OCI-LY1 (cell line): ENCODE results near the gene FILIP1.

Source experiments
- H2AFZ ChIP-seq: fragments of 200-600 bp; sonication (generic), shearing (Covaris generic); 2 replicates; pipeline ENCODE4 v1.6.0; 2014; ENCODE audit warnings: antibody characterized with exemption, mild to moderate bottlenecking, low read length
- H3F3A ChIP-seq: fragments of 200-600 bp; sonication (generic), shearing (Covaris generic); 2 replicates; pipeline ENCODE4 v1.6.0; 2014; ENCODE audit warnings: mild to moderate bottlenecking, antibody characterized with exemption, low read length, moderate library complexity; ENCODE audit not compliant: insufficient read depth
- H3K27ac ChIP-seq: fragments of 200-600 bp; sonication (generic); 2 replicates; pipeline ENCODE4 v1.5.1; 2014; ENCODE audit warnings: low read length, mixed run types, mild to moderate bottlenecking, low read depth; ENCODE audit not compliant: poor library complexity, severe bottlenecking
- H3K27me3 ChIP-seq: fragments of 200-600 bp; sonication (generic); 2 replicates; pipeline ENCODE4 v1.6.0; 2014; ENCODE audit warnings: antibody characterized with exemption, mild to moderate bottlenecking, low read length, moderate library complexity; ENCODE audit not compliant: insufficient read depth
- H3K36me3 ChIP-seq: fragments of 200-600 bp; sonication (generic); 2 replicates; pipeline ENCODE4 v1.6.1; 2014; ENCODE audit warnings: mild to moderate bottlenecking, antibody characterized with exemption, low read length, moderate library complexity, mixed read lengths; ENCODE audit not compliant: insufficient read depth
- H3K4me1 ChIP-seq: fragments of 200-600 bp; sonication (generic); 2 replicates; pipeline ENCODE4 v1.5.1; 2014; ENCODE audit warnings: mild to moderate bottlenecking, low read length, moderate library complexity; ENCODE audit not compliant: insufficient read depth, severe bottlenecking
- H3K4me2 ChIP-seq: fragments of 200-600 bp; sonication (generic), shearing (Covaris generic); 2 replicates; pipeline ENCODE4 v1.6.1; 2014; ENCODE audit warnings: low read length
- H3K4me3 ChIP-seq: fragments of 200-600 bp; sonication (generic); 2 replicates; pipeline ENCODE4 v1.5.1; 2014; ENCODE audit warnings: low read length, low read depth, mild to moderate bottlenecking, mixed read lengths; ENCODE audit not compliant: poor library complexity, severe bottlenecking
- H3K79me2 ChIP-seq: fragments of 200-600 bp; shearing (Covaris generic); 2 replicates; pipeline ENCODE4 v1.6.1; 2016; ENCODE audit warnings: mixed run types, low read length, mixed read lengths; ENCODE audit not compliant: insufficient read depth
- H3K9ac ChIP-seq: fragments of 200-600 bp; sonication (generic), shearing (Covaris generic); 2 replicates; pipeline ENCODE4 v1.6.1; 2014; ENCODE audit warnings: mild to moderate bottlenecking, low read length, mixed read lengths
- H3K9me2 ChIP-seq: fragments of 200-600 bp; sonication (generic), shearing (Covaris generic); 2 replicates; pipeline ENCODE4 v1.6.1; 2014; ENCODE audit warnings: low read depth, mild to moderate bottlenecking, low read length, mixed read lengths
- H3K9me3 ChIP-seq: fragments of 200-600 bp; shearing (Covaris generic); 2 replicates; pipeline ENCODE4 v1.6.1; 2014; ENCODE audit warnings: low read length, mixed read lengths
- H4K20me1 ChIP-seq: fragments of 200-600 bp; sonication (generic), shearing (Covaris generic); 2 replicates; pipeline ENCODE4 v1.6.0; 2016; ENCODE audit warnings: mild to moderate bottlenecking, low read length; ENCODE audit not compliant: insufficient read depth
- CTCF ChIP-seq: fragments of 200-600 bp; sonication (generic), shearing (Covaris generic); IDR thresholded peaks from 2 replicates; pipeline ENCODE4 v1.5.1; 2017; ENCODE audit warnings: mild to moderate bottlenecking, antibody characterized with exemption, low read length, moderate library complexity, mixed read lengths
- EZH2 ChIP-seq: fragments of 200-600 bp; sonication (generic), shearing (Covaris generic); IDR thresholded peaks from 2 replicates; pipeline ENCODE4 v1.8.0; 2017; ENCODE audit warnings: borderline replicate concordance, mixed run types, mild to moderate bottlenecking, antibody characterized with exemption, low read length, moderate library complexity, mixed read lengths

The FILIP1 gene

GRCh38 chr6:75326557-75327258 is 166.9 kb downstream of the FILIP1 start:
- Histone ChIP-seq H3K4me3 (no peak overlapping the region), H3K9me2 (no peaks in the 10 kb centered on the region), H3K79me2 (no peaks in the 10 kb centered on the region), H3K27me3 (no peaks in the 10 kb centered on the region), H3F3A (no peaks in the 10 kb centered on the region), H3K9ac (no peak overlapping the region), H3K4me1 (no peaks in the 10 kb centered on the region), H3K4me2 (no peak overlapping the region), H3K9me3 (no peaks in the 10 kb centered on the region), H4K20me1 (no peaks in the 10 kb centered on the region), H3K36me3 (no peaks in the 10 kb centered on the region), H3K27ac (no peak overlapping the region), H2AFZ (no peak overlapping the region)
- TF ChIP-seq EZH2 (no peak), CTCF (no peak)

- H2AFZ ChIP-seq, result no peak overlapping the region
- H3K36me3 ChIP-seq, result no peaks in the 10 kb centered on the region
- no peak overlapping the region for H3K4me3 ChIP-seq
- no peak overlapping the region for H3K27ac ChIP-seq
- TF ChIP-seq EZH2, result no peak
- no peak for TF ChIP-seq CTCF
- no peaks in the 10 kb centered on the region for H3K9me3 ChIP-seq
- H3K9ac ChIP-seq, result no peak overlapping the region
- no peak overlapping the region for H3K4me2 ChIP-seq
- no peaks in the 10 kb centered on the region for H3K79me2 ChIP-seq
- H4K20me1 ChIP-seq, result no peaks in the 10 kb centered on the region
- no peaks in the 10 kb centered on the region for H3K9me2 ChIP-seq
- H3K27me3 ChIP-seq, result no peaks in the 10 kb centered on the region
- H3F3A ChIP-seq, result no peaks in the 10 kb centered on the region
- no peaks in the 10 kb centered on the region for H3K4me1 ChIP-seq
Observed at GRCh38 chr6:75318900-75319299, 174.7 kb downstream of the FILIP1 start.

GRCh38 chr6:75317503-75318206 is 175.9 kb downstream of the FILIP1 start:
- no peaks in the 10 kb centered on the region for H3K36me3 ChIP-seq
- H3K4me3 ChIP-seq, result no peak overlapping the region
- H2AFZ ChIP-seq, result no peak overlapping the region
- no peak overlapping the region for H3K9ac ChIP-seq
- no peaks in the 10 kb centered on the region for H4K20me1 ChIP-seq
- no peaks in the 10 kb centered on the region for H3K27me3 ChIP-seq
- no peak for TF ChIP-seq EZH2
- TF ChIP-seq CTCF, result no peak
- H3K9me2 ChIP-seq, result no peaks in the 10 kb centered on the region
- no peaks in the 10 kb centered on the region for H3F3A ChIP-seq
- H3K4me2 ChIP-seq, result no peak overlapping the region
- H3K79me2 ChIP-seq, result no peaks in the 10 kb centered on the region
- peaks cover 4% of the 10 kb centered on the region for H3K4me1 ChIP-seq
- no peaks in the 10 kb centered on the region for H3K9me3 ChIP-seq
- H3K27ac ChIP-seq, result no peak overlapping the region
